IPS DF 4.7 (cell line): ENCODE data around the gene SDE2.
"Not testable (repeated sequence)": the region's sequence is repeated elsewhere in the genome, so short reads cannot be mapped to it uniquely, and the experiment has no call there.

Experiments used
- DNase-seq: peaks from one replicate; pipeline ENCODE4 v3.0.0-alpha.2; 2013; ENCODE audit warnings: low spot score; ENCODE audit errors: extremely low read depth

Gene SDE2

GRCh38 chr1:225977937-225978748 lies 21.0 kb downstream of the SDE2 start:
- no peak for DNase-seq

DNA sequence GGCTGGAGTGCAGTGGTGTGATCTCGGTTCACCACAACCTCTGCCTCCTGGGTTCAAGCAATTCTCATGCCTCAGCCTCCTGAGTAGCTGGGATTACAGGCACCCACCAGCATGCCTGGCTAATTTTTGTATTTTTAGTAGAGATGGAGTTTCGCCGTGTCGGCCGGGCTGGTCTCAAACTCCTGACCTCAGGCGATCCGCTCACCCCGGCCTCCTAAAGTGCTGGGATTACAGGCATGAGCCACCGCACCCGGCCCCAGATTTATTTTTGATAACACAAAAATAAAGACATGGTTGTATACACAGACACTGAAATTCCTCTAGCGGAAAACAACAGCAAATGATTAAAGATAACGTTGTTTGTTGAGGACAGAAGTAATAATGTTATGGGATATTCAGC lies 24.0 kb downstream of the SDE2 start:
- not testable (repeated sequence) for DNase-seq

- DNase-seq: no peak
Measured at GRCh38 chr1:225974454-225974853, 24.7 kb downstream of the SDE2 start.

DNA sequence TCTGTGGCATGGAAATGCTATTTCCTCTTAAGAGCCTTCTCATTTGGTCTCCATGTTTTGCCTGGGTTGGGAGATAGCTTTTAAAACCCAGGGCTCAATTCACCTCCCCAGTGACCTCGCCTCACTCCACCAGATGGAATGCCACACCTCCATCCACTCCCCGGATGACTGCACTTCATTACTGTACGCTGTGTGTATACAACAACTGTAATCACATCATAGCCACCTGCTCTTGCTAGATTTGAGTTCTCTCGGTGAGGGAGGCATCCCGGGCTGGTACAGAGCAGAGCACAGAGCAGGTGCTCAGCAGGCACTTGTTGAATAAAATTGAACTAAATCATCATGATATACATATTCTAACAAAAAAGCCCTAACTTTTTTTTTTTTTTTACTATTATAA lies 26.0 kb downstream of the SDE2 start:
- DNase-seq: no peak

- DNase-seq: no peak
Measured at GRCh38 chr1:225972344-225973152, 26.6 kb downstream of the SDE2 start.

- not testable (repeated sequence) for DNase-seq
Measured at GRCh38 chr1:225970592-225971157, 28.5 kb downstream of the SDE2 start.

DNA sequence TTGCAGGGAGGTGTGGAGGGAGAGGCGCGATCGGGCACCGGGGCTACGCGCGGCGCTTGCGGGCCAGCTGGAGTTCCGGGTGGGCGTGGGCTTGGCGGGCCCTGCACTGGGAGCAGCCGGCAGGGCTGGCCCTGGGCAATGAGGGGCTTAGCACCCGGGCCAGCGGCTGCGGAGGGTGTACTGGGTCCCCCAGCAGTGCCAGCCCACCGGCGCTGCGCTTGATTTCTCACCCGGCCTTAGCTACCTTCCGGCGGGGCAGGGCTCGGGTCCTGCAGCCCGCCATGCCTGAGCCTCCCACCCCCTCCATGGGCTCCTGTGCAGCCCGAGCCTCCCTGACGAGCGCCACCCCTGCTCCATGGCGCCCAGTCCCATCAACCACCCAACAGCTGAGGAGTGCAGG lies 29.4 kb downstream of the SDE2 start:
- not testable (repeated sequence) for DNase-seq

- DNase-seq: no peak
Measured at GRCh38 chr1:225965231-225965630, 33.9 kb downstream of the SDE2 start.

- DNase-seq: no peak
Measured at GRCh38 chr1:225963735-225964530, 35.2 kb downstream of the SDE2 start.

DNA sequence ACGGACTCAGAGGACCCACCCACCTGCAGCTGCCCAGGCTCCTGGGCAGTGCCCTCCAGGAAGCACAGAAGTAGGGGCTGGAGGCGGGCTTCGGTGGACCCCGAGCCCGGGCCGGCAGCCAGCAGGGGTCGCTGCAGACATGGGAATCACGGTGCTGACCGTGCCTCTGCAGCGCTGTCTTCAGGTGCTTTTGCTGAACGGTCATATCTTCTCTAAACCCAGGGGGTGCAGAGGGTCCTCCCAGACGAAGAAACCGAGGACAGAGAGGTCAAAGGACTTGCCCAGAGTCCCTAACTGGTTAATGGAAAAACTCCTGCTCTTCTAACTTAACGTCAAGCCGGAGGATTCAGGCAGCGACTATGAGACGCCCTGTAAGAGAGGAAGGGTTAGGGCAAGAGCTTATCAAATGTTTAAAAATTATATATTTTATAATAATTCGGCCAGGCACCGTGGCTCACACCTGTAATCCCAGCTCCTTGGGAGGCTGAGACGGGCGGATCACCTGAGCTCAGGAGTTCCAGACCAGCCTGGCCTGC lies 36.6 kb downstream of the SDE2 start:
- DNase-seq: no peak

GRCh38 chr1:225961659-225962439 lies 37.3 kb downstream of the SDE2 start:
- no peak for DNase-seq

- DNase-seq: no peak
Measured at GRCh38 chr1:225958041-225958440, 41.1 kb downstream of the SDE2 start.

DNA sequence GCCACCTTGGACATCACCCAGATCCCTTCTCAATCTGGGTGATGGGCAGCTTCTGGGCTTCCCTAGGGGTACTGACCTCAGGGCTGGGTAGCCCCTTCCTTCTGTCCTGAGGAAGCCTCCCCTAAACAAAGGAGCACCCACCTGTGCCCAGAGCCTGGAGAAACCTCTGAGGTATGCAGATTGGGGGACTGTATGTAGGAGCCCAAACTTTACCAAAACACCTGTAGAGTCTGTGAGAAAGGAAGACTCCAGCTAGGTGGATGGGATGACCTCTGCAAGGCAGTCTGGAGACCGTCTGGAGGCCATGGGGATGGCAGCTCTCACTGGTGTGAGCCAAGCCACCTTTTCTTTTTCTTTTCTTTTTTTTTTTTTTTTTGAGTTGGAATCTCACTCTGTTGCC lies 44.4 kb downstream of the SDE2 start:
- DNase-seq: no peak

- DNase-seq: no peak
Measured at GRCh38 chr1:225953315-225953714, 45.8 kb downstream of the SDE2 start.

- DNase-seq: no peak
Measured at GRCh38 chr1:225950905-225951497, 48.1 kb downstream of the SDE2 start.

DNA sequence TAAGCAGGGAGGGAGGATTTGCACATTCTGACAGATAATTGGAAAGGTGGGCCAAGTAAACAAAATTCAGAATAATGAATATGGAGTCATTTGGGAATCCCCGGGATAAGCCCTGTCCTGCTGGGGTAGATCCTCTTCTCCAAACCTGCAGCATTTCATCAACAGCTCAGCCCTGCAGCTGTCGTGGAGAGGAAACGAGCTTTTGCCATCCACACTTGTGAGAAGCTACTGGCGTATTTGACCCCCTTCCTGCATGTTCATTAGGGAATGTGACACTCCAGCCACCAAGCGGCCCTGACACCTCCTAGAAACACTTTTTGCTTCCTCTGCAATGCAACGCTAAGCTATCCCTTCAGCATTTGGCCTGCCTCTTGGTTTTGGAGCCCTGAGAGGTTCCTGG lies 50.1 kb downstream of the SDE2 start:
- no peak for DNase-seq

DNA sequence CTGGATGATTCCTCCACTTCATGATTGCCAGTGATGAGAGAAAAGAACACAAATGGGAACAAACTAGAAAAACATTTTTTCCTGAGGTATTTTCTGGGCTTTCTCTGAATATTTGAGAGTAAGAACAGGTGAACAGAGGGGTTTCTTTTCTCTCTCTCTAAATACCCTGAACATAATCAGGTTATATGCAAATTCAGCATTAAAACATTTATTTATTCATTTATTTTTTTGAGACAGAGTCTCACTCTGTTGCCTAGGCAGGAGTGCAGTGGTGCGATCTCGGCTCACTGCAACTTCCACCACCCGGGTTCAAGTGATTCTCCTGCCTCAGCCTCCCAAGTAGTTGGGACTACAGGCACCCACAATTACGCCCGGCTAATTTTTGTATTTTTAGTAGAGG lies 52.3 kb downstream of the SDE2 start:
- DNase-seq: no peak

DNA sequence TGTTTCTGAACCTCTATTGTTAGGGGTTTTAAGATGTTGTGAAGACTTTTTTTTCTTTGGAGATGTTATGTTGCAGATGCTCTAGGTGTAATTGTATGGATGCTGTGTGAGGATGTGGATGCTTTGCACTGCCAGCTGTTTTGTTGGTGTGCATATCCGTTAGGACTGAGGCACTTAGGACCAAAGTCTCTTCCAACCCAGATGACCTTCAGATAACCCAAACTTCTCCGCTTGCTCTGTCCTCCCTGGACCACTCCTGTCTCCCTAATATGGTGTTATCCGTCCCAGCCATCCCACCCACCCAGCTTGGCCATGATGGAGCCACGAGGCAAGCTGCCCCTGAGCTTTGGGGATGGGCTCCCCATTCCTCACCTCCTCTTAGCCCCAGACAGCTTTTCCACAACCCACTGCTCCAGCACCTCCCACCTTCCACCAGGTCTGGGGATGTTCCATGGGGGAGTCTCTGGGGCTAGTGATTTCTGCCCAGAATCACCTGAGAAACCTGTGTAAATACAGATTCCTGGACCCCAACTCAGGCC lies 53.0 kb downstream of the SDE2 start:
- no peak for DNase-seq

- no peak for DNase-seq
Measured at GRCh38 chr1:225945564-225945963, 53.6 kb downstream of the SDE2 start.

- DNase-seq: no peak
Measured at GRCh38 chr1:225944951-225945350, 54.2 kb downstream of the SDE2 start.
